Smooth muscle cell (in vitro differentiated cells): ENCODE data around the gene ARHGAP28. TPM values are rescaled to one million over a fixed set of nuclear protein-coding genes. Genes with fewer than 3 reads are reported as not detected.

Source experiments
- DNase-seq: peaks from one replicate; lab custom pipeline; 2025; ENCODE audit not compliant: unreplicated experiment; lab: John Stamatoyannopoulos, UW
- H2AFZ ChIP-seq: fragments of 200-600 bp; sonication (generic); 2 replicates; pipeline ENCODE4 v1.6.0; 2016; ENCODE audit warnings: antibody characterized with exemption, low read depth, mild to moderate bottlenecking
- H3F3A ChIP-seq: fragments of 200-600 bp; sonication (generic); 2 replicates; pipeline ENCODE4 v1.6.0; 2017; ENCODE audit warnings: antibody characterized with exemption, low read depth
- H3K27ac ChIP-seq: fragments of 200-600 bp; sonication (generic); 2 replicates; pipeline ENCODE4 v1.5.1; 2016; ENCODE audit warnings: low read depth, mild to moderate bottlenecking
- H3K27me3 ChIP-seq: fragments of 200-600 bp; sonication (generic); 2 replicates; pipeline ENCODE4 v1.6.1; 2016; ENCODE audit warnings: low read depth, mild to moderate bottlenecking
- H3K36me3 ChIP-seq: fragments of 200-600 bp; sonication (generic); 2 replicates; pipeline ENCODE4 v1.5.1; 2016; ENCODE audit warnings: low read depth
- H3K4me1 ChIP-seq: fragments of 200-600 bp; sonication (generic); 2 replicates; pipeline ENCODE4 v1.5.1; 2016; ENCODE audit warnings: low read depth
- H3K4me2 ChIP-seq: fragments of 200-600 bp; sonication (generic); 2 replicates; pipeline ENCODE4 v1.6.0; 2016; ENCODE audit warnings: mild to moderate bottlenecking
- H3K4me3 ChIP-seq: fragments of 200-600 bp; sonication (generic); 2 replicates; pipeline ENCODE4 v1.5.1; 2016; ENCODE audit warnings: mild to moderate bottlenecking
- H3K79me2 ChIP-seq: fragments of 200-600 bp; sonication (generic); 2 replicates; pipeline ENCODE4 v1.6.0; 2016; ENCODE audit warnings: low read depth, mild to moderate bottlenecking
- H3K9ac ChIP-seq: fragments of 200-600 bp; sonication (generic); 2 replicates; pipeline ENCODE4 v1.6.0; 2016; ENCODE audit warnings: low read depth
- H3K9me3 ChIP-seq: fragments of 200-600 bp; sonication (generic); replicated peaks from 2 replicates; pipeline ENCODE4 v1.5.1; 2016; ENCODE audit warnings: low read depth
- H4K20me1 ChIP-seq: fragments of 200-600 bp; sonication (generic); 2 replicates; pipeline ENCODE4 v1.6.0; 2016; ENCODE audit warnings: low read depth
- WGBS: methylation state at CpG from one replicate; pipeline ENCODE4 v1.1.7; 2016; ENCODE audit warnings: low lambda C conversion rate; 5-methylcytosine and 5-hydroxymethylcytosine counted together
- polyA plus RNA-seq: library from polyadenylated mRNA; unstranded; fragments of >200 nt; fragmentation: Nextera tagmentation; extraction: Ambion mirVana; gene quantifications from 2 replicates; pipeline ENCODE4 v1.2.1, GENCODE V29; 2016
- total RNA-seq: library from RNA; depleted of rRNA; stranded (reverse); fragments of >200 nt; gene quantifications from 2 replicates; pipeline ENCODE4 v1.2.3, GENCODE V29; 2014
- TF ChIP-seq, protein P1 (sequence below): fragments of 200-600 bp; sonication (generic); IDR thresholded peaks from 2 replicates; pipeline ENCODE4 v1.5.1; 2017; ENCODE audit warnings: borderline replicate concordance, mild to moderate bottlenecking, antibody characterized with exemption; ENCODE audit not compliant: insufficient read depth, poor library complexity, severe bottlenecking

The ARHGAP28 gene
- total and polyA plus RNA-seq, 2 experiments from 2014 or later, result 16.2 to 27.7 TPM

DNA sequence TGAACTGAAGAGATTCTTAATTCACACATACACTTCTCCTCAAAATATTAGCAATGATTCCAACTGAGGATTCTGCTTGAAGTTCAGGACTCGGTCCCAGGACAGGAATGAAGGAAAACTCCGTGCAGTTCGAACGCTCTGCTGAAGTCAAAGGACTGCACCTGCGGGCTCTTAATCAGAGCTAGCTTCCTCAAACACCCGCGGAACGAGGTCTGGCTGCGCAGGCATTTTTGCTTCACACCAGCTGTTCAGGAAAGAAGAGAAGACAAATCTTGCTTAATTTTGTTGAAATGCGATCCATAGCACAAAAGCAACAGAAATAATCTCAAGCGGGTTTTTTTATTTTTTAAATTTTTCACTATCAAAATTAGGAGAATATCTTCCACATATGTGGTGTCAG is 212.5 kb downstream of the ARHGAP28 start:
- H3K79me2 ChIP-seq, result no peaks in the 10 kb centered on the region
- TF ChIP-seq, protein P1, sequence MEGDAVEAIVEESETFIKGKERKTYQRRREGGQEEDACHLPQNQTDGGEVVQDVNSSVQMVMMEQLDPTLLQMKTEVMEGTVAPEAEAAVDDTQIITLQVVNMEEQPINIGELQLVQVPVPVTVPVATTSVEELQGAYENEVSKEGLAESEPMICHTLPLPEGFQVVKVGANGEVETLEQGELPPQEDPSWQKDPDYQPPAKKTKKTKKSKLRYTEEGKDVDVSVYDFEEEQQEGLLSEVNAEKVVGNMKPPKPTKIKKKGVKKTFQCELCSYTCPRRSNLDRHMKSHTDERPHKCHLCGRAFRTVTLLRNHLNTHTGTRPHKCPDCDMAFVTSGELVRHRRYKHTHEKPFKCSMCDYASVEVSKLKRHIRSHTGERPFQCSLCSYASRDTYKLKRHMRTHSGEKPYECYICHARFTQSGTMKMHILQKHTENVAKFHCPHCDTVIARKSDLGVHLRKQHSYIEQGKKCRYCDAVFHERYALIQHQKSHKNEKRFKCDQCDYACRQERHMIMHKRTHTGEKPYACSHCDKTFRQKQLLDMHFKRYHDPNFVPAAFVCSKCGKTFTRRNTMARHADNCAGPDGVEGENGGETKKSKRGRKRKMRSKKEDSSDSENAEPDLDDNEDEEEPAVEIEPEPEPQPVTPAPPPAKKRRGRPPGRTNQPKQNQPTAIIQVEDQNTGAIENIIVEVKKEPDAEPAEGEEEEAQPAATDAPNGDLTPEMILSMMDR, result no peak
- no peaks in the 10 kb centered on the region for H3K36me3 ChIP-seq
- WGBS, result 98% methylated on average over 11 of the region's 11 CpGs
- no peaks in the 10 kb centered on the region for H3K4me1 ChIP-seq
- no peak overlapping the region for H3K4me3 ChIP-seq
- H3K27me3 ChIP-seq, result no peaks in the 10 kb centered on the region
- no peak overlapping the region for H3K4me2 ChIP-seq
- no peak overlapping the region for H3K9ac ChIP-seq
- no peaks in the 10 kb centered on the region for H4K20me1 ChIP-seq
- no peak overlapping the region for H3K27ac ChIP-seq
- H2AFZ ChIP-seq, result no peak overlapping the region
- no peaks in the 10 kb centered on the region for H3K9me3 ChIP-seq
- H3F3A ChIP-seq, result no peaks in the 10 kb centered on the region
- DNase-seq, result no peak

GRCh38 chr18:6942742-6943141 is 213.2 kb downstream of the ARHGAP28 start:
- H3K27ac ChIP-seq, result no peak overlapping the region
- no peaks in the 10 kb centered on the region for H3K36me3 ChIP-seq
- no peak overlapping the region for H2AFZ ChIP-seq
- 95% methylated on average over 3 of the region's 3 CpGs for WGBS
- H3K4me3 ChIP-seq, result no peak overlapping the region
- TF ChIP-seq, protein P1, result no peak
- no peaks in the 10 kb centered on the region for H3K79me2 ChIP-seq
- no peak overlapping the region for H3K9ac ChIP-seq
- no peaks in the 10 kb centered on the region for H3K9me3 ChIP-seq
- no peak overlapping the region for H3K4me2 ChIP-seq
- H3K27me3 ChIP-seq, result no peaks in the 10 kb centered on the region
- no peaks in the 10 kb centered on the region for H3F3A ChIP-seq
- no peaks in the 10 kb centered on the region for H3K4me1 ChIP-seq
- no peak for DNase-seq
- H4K20me1 ChIP-seq, result no peaks in the 10 kb centered on the region

DNA sequence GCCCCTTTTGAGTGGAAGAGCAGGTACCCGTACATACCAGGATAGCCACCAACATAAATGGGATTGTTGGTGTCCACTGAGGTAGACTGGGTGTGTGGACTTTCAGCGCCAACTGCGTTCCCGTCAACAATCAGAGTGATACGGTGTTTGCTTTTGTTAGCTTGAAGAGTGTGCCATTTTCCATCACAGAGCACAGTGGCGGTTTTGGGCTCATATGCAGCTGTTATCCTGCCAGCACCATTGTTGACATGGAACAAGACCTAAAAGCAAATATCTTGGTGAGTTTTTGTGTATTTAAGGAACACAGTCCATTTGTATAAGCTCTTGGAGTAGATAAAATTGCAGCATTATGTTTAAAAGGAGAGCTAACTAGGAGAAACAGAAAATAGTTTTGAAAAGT is 213.6 kb downstream of the ARHGAP28 start:
- Histone ChIP-seq H3K27ac (no peak overlapping the region), H3K36me3 (no peaks in the 10 kb centered on the region), H2AFZ (no peak overlapping the region), H3F3A (no peaks in the 10 kb centered on the region), H3K79me2 (no peaks in the 10 kb centered on the region), H3K9me3 (no peaks in the 10 kb centered on the region), H3K4me3 (no peak overlapping the region), H3K4me1 (no peaks in the 10 kb centered on the region), H3K9ac (no peak overlapping the region), H4K20me1 (no peaks in the 10 kb centered on the region), H3K27me3 (no peaks in the 10 kb centered on the region), H3K4me2 (no peak overlapping the region)
- 88% methylated on average over 6 of the region's 6 CpGs for WGBS
- no peak for DNase-seq
- TF ChIP-seq, protein P1, result no peak

- H3K9ac ChIP-seq, result no peak overlapping the region
- no peaks in the 10 kb centered on the region for H3K36me3 ChIP-seq
- no peaks in the 10 kb centered on the region for H3F3A ChIP-seq
- no peaks in the 10 kb centered on the region for H4K20me1 ChIP-seq
- no peaks in the 10 kb centered on the region for H3K79me2 ChIP-seq
- no peaks in the 10 kb centered on the region for H3K27me3 ChIP-seq
- TF ChIP-seq, protein P1, result no peak
- no peak overlapping the region for H3K27ac ChIP-seq
- H2AFZ ChIP-seq, result no peak overlapping the region
- DNase-seq, result no peak
- H3K4me1 ChIP-seq, result peaks cover 4% of the 10 kb centered on the region
- no peak overlapping the region for H3K4me2 ChIP-seq
- H3K9me3 ChIP-seq, result no peaks in the 10 kb centered on the region
- H3K4me3 ChIP-seq, result no peak overlapping the region
- 93% methylated on average over 10 of the region's 10 CpGs for WGBS
Observed at GRCh38 chr18:6947338-6948030, 218.0 kb downstream of the ARHGAP28 start.
